Right lobe of liver (tissue), 6 donors: ENCODE data around the gene TCEAL6. TPM values are rescaled to one million over a fixed set of nuclear protein-coding genes. Genes with fewer than 3 reads are reported as not detected.
"Not testable (repeated sequence)": the region's sequence is repeated elsewhere in the genome, so short reads cannot be mapped to it uniquely, and the experiment has no call there.

Experiments
- ATAC-seq, 4 donors: fragments of 200-7000 bp; cut with Tn5 transposase; one replicate each; pipeline ENCODE4 v1.9.1; 2020; ENCODE audit warnings: mild to moderate bottlenecking in 4 of 4, moderate library complexity in 4 of 4
- DNase-seq, 3 donors: peaks; one replicate each; pipeline ENCODE4 v3.0.0-alpha.2; 2020
- H3K27ac ChIP-seq, 3 donors: fragments of 200-600 bp; one replicate each; pipeline ENCODE4 v1.8.0; 2022
- H3K27me3 ChIP-seq, 2 donors: fragments of 200-600 bp; one replicate each; pipeline ENCODE4 v1.8.0; 2022
- H3K36me3 ChIP-seq, 4 donors: fragments of 200-600 bp; sonication (generic) in 1 of 4; one replicate each; pipeline versions ENCODE4 v1.5.1 to v1.8.0; 2017 to 2022; ENCODE audit warnings: control low read depth in 1 of 4
- H3K4me1 ChIP-seq, 4 donors: fragments of 200-600 bp; sonication (generic) in 1 of 4; one replicate each; pipeline versions ENCODE4 v1.5.1 to v1.8.0; 2017 to 2022; ENCODE audit warnings: control low read depth in 1 of 4
- H3K4me3 ChIP-seq, 3 donors: fragments of 200-600 bp; one replicate each; pipeline ENCODE4 v1.8.0; 2022
- H3K9me3 ChIP-seq, 4 donors: fragments of 200-600 bp; sonication (generic) in 1 of 4; one replicate each; pipeline versions ENCODE4 v1.5.1 to v1.8.0; 2017 to 2022; ENCODE audit warnings: control low read depth in 1 of 4
- CTCF ChIP-seq, 4 donors: fragments of 200-600 bp in 3 of 4; fragments of 450-650 bp in 1 of 4; IDR thresholded peaks; one replicate each; pipeline versions ENCODE4 v1.5.1 to v1.8.0; 2016 to 2022; ENCODE audit warnings: antibody characterized with exemption in 4 of 4, mild to moderate bottlenecking in 2 of 4
- POLR2A ChIP-seq: fragments of 450-650 bp; IDR thresholded peaks from one replicate; pipeline ENCODE4 v1.6.1; 2017; ENCODE audit warnings: antibody characterized with exemption, mild to moderate bottlenecking
- WGBS: methylation state at CpG from one replicate; pipeline ENCODE4 v1.1.6; 2018; ENCODE audit warnings: low coverage, low lambda C conversion rate; ENCODE audit not compliant: insufficient coverage; ENCODE audit errors: missing lambda C conversion rate; 5-methylcytosine and 5-hydroxymethylcytosine counted together
- intact Hi-C, 2 donors: fragments of 100-400 bp; cut with DNase I; formaldehyde crosslinking; loops; one replicate each; pipeline versions ENCODE4 v1.11.2 to v1.14.1; 2022
- long read RNA-seq: library from polyadenylated mRNA; unstranded; transcript quantifications from one replicate; pipeline ENCODE4 v2.0.0, GENCODE V29; 2019
- total RNA-seq, 6 experiments: library from RNA; depleted of rRNA in 2 of 6; stranded (reverse); fragments of >200 nt in 2 of 6; fragmentation: NEBNext Ultra II Directional in 3 of 6; extraction: Animal tissue kit (Norgen Biotek cat#: 25700) in 3 of 6; gene quantifications; one replicate each; pipeline versions ENCODE4 v1.1.0 to v1.2.4, GENCODE V29; 2016 to 2023
- donor health status: DM: no; HTN: yes; CAD: no.
- donor health status: DM: no; HTN: no; CAD: no.
- donor health status: DM: no; HTN: no; CAD: no.
- donor health status: DM: no; HTN: yes; CAD: no.
- donor health status: DM: no; HTN: yes; CAD: no.

The TCEAL6 gene
- not detected for total RNA-seq
- long read RNA-seq: 0 reads

- H3K9me3 ChIP-seq, H3K4me1 ChIP-seq, H3K4me3 ChIP-seq, intact Hi-C loops, H3K36me3 ChIP-seq, H3K27ac ChIP-seq, DNase-seq: not testable (repeated sequence)
- WGBS: no CpG with 5 or more reads among the region's 31 CpGs
- peaks cover 9 to 14% of the 10 kb centered on the region in 2 donors for H3K27me3 ChIP-seq
- peak in 1 of 4 donors; percentile 40 for ATAC-seq
Observed at GRCh38 chrX:102142274-102142673, at the start of gene TCEAL6. TSS of gene TCEAL6 (minus strand) at chrX:102142481.

- no peaks in the 10 kb centered on the region for H3K36me3 ChIP-seq
- no peak overlapping the region for H3K27ac ChIP-seq
- DNase-seq: no peak
- no peak for ATAC-seq
- TF ChIP-seq POLR2A (no peak), CTCF (IDR thresholded peaks at IDR 0.05) (no peak)
- H3K9me3 ChIP-seq: no peaks in the 10 kb centered on the region
- no peaks in the 10 kb centered on the region for H3K27me3 ChIP-seq
- WGBS: 63% methylated on average over 7 of the region's 7 CpGs
- intact Hi-C loops: no loop called here
- H3K4me1 ChIP-seq: no peaks in the 10 kb centered on the region
- H3K4me3 ChIP-seq: no peak overlapping the region
Observed at GRCh38 chrX:102185967-102186720, 43.9 kb upstream of the TCEAL6 start.

GRCh38 chrX:102155806-102156179 lies 13.5 kb upstream of the TCEAL6 start, which contains the start of gene BEX5:
TSS of gene BEX5 (minus strand) at chrX:102155977. CDS start at chrX:102154265, 1,712 bp downstream.
- H3K4me1 ChIP-seq: peaks cover 0 to 3% (median 0%) of the 10 kb centered on the region in 4 donors
- ATAC-seq (peak; percentile 98 to 99 (median 99)), DNase-seq (peak; percentile 51 to 68 (median 55))
- H3K27me3 ChIP-seq: peaks cover 0 to 9% of the 10 kb centered on the region in 2 donors
- no peaks in the 10 kb centered on the region for H3K9me3 ChIP-seq
- 18% methylated on average over 12 of the region's 15 CpGs for WGBS
- H3K27ac ChIP-seq: no peak within 1 kb of the TSS
- H3K36me3 ChIP-seq: no peaks in the 10 kb centered on the region
- no peak for TF ChIP-seq POLR2A
- TF ChIP-seq CTCF (IDR thresholded peaks at IDR 0.05): no peak
- H3K4me3 ChIP-seq: peak within 1 kb of the TSS; percentile 31 to 44 (median 38)
- intact Hi-C loops: no loop called here

GRCh38 chrX:102154900-102155805 lies 12.9 kb upstream of the TCEAL6 start:
- WGBS: 30% methylated on average over 25 of the region's 32 CpGs
- TF ChIP-seq POLR2A (peak; percentile 3), CTCF (IDR thresholded peaks at IDR 0.05) (no peak)
- H3K4me3 ChIP-seq: peak overlapping the region; percentile 31 to 44 (median 38)
- DNase-seq (peak in 1 of 3 donors; percentile 45), ATAC-seq (peak; percentile 49 to 60 (median 52))
- H3K36me3 ChIP-seq: no peaks in the 10 kb centered on the region
- H3K27ac ChIP-seq: no peak overlapping the region
- peaks cover 0 to 3% (median 0%) of the 10 kb centered on the region in 4 donors for H3K4me1 ChIP-seq
- H3K27me3 ChIP-seq: peaks cover 0 to 9% of the 10 kb centered on the region in 2 donors
- intact Hi-C loops: no loop called here
- no peaks in the 10 kb centered on the region for H3K9me3 ChIP-seq
